ENCODE data around the gene STX16. TPM values are rescaled to one million over a fixed set of nuclear protein-coding genes. Genes with fewer than 3 reads are reported as not detected.

STX16 gene
- total RNA-seq, 3 donors from 2014 or later = 42.2 to 70.4 (median 43.1) TPM

DNA sequence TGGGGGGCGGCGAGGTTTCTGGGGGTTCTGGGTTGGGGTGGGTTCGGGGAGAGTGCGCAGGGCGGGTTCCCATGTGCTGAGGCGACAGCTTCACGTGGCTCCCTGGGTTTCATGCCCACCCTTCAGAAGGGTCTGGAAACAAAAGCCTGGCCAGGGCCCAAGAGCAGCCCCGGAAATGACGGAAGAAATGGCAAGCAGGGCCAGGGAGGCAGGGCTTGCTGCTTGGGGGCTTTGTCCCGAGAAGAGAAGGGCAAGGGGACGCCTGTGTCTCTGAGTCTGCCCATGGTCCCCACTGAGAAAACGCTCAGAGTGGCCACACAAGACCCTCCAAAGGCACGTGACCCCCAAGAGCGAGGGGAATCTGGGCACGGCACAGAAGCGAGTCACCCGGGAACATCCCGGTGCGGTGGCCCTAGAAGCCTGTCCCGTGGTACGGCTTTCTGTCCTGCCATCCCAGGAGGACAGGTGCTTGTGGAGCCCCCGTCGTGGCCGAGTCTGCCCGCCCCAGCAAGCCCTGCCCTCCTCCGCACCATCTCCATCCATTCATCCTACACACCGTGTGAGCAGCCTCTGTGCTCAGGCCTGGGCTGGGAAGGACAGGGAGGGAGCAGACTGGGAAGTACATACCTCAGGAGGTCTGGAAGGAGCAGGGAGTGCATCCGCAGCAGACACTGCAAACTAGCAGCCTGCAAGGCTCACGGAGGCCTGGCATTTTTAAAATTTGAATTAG is 50.5 kb downstream of the STX16 start:
- ATAC-seq (no peak), DNase-seq (no peak)
- Histone ChIP-seq H3K4me3 (no peak overlapping the region), H3K9me3 (no peaks in the 10 kb centered on the region), H3K36me3 (ENCODE audit: low read depth) (no peaks in the 10 kb centered on the region), H3K4me1 (ENCODE audit: low read depth) (no peaks in the 10 kb centered on the region)
- intact Hi-C loops (cut with DNase I, micrococcal nuclease) = no loop called here
- TF ChIP-seq, protein P1, sequence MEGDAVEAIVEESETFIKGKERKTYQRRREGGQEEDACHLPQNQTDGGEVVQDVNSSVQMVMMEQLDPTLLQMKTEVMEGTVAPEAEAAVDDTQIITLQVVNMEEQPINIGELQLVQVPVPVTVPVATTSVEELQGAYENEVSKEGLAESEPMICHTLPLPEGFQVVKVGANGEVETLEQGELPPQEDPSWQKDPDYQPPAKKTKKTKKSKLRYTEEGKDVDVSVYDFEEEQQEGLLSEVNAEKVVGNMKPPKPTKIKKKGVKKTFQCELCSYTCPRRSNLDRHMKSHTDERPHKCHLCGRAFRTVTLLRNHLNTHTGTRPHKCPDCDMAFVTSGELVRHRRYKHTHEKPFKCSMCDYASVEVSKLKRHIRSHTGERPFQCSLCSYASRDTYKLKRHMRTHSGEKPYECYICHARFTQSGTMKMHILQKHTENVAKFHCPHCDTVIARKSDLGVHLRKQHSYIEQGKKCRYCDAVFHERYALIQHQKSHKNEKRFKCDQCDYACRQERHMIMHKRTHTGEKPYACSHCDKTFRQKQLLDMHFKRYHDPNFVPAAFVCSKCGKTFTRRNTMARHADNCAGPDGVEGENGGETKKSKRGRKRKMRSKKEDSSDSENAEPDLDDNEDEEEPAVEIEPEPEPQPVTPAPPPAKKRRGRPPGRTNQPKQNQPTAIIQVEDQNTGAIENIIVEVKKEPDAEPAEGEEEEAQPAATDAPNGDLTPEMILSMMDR (IDR thresholded peaks at IDR 0.05) = no peak

DNA sequence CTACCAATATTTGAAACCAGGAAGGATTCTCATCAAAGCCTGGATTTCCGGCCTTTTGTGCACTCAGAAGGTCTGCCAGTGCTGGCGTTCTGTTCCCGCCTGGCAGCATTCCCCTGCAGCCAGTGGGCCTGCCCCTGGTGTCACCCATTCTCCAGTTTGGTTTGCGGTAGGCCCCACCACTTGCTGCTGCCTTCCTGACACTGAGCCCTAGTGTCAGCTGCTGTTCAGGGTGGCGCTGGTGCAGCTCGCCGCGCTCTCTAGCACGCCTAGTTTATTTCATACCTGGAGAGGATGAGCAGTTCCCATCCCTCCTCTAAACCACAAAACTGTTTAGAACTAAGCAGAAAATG is 51.1 kb downstream of the STX16 start:
- intact Hi-C loops (cut with DNase I, micrococcal nuclease) = no loop called here
- Histone ChIP-seq H3K4me3 (no peak overlapping the region), H3K9me3 (no peaks in the 10 kb centered on the region), H3K4me1 (ENCODE audit: low read depth) (no peaks in the 10 kb centered on the region), H3K36me3 (ENCODE audit: low read depth) (no peaks in the 10 kb centered on the region)
- TF ChIP-seq, protein P1 (IDR thresholded peaks at IDR 0.05) = no peak
- DNase-seq = no peak
- no peak for ATAC-seq

DNA sequence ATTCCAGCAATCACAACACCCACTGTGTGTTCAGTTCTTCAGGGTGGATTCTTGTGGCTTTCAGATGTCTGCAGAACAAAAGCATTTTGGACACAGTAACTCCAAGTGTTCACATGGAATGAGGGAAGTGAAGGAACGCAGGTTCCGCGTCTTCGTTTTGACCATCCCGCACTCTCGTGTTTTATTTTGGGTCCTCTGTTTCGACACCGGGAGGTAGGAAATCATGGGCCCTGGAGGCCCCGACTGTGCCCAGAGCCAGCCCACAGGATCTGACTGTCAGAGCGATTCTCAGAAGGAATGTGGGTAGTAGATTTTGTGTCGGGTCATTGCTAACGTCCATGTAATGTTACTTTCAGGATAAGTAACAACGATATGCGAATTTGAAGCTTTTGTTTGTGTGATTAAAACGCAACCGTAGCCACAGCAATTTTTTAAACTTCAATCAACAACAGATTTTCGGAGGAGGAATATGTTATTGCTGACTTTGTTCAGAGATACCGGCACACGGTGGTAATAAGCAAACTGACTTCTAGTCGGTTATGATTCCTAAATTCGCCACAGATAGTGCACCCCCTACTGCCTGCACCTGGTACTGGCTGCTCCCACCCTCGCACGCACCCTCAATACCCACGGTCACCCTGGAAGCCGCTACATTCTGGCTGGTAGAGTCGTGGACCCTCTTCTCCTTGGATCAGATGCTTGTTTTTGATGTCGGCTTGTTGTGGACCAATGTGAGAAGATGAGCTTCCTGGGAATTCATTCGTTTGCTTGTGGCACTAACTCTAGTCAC is 52.0 kb downstream of the STX16 start:
- no peaks in the 10 kb centered on the region for H3K36me3 ChIP-seq (ENCODE audit: low read depth)
- DNase-seq = no peak
- H3K4me3 ChIP-seq = no peak overlapping the region
- no peaks in the 10 kb centered on the region for H3K9me3 ChIP-seq
- intact Hi-C loops (cut with DNase I, micrococcal nuclease) = no loop called here
- no peaks in the 10 kb centered on the region for H3K4me1 ChIP-seq (ENCODE audit: low read depth)
- TF ChIP-seq, protein P1 (IDR thresholded peaks at IDR 0.05) = no peak
- ATAC-seq = no peak

DNA sequence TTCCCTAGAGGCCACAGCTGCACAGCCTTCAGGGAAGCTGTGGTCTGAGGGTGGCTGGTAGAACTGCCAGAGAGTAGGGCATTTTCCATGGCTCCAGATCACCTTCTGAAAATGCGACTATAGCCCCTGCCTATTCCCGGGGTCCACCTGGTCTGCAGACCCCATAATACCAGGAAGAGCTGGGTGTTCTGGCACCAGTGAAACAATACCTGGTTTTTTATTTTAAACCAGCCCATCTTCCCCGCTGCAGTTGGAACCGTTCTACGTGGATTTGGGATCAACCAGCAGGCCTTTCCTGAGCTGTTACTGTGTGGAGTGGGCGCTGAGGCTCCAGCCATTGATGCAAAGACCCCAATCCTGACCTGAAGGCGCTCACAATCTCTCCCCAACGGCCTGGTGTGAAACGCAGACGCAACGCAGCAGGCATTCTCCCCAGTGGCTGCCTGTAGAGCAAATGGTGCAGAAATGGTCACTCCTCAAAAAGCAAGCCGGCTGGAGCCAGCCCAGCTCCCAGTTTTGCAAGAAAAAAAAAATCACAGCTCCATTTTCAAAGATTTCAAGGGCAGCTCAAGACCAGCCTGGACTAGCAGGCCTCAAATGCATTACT is 52.8 kb downstream of the STX16 start:
- ATAC-seq (no peak), DNase-seq (no peak)
- Histone ChIP-seq H3K36me3 (ENCODE audit: low read depth) (no peaks in the 10 kb centered on the region), H3K4me1 (ENCODE audit: low read depth) (no peaks in the 10 kb centered on the region), H3K9me3 (no peaks in the 10 kb centered on the region), H3K4me3 (no peak overlapping the region)
- TF ChIP-seq, protein P1 (IDR thresholded peaks at IDR 0.05) = no peak
- intact Hi-C loops (cut with DNase I, micrococcal nuclease) = no loop called here

DNA sequence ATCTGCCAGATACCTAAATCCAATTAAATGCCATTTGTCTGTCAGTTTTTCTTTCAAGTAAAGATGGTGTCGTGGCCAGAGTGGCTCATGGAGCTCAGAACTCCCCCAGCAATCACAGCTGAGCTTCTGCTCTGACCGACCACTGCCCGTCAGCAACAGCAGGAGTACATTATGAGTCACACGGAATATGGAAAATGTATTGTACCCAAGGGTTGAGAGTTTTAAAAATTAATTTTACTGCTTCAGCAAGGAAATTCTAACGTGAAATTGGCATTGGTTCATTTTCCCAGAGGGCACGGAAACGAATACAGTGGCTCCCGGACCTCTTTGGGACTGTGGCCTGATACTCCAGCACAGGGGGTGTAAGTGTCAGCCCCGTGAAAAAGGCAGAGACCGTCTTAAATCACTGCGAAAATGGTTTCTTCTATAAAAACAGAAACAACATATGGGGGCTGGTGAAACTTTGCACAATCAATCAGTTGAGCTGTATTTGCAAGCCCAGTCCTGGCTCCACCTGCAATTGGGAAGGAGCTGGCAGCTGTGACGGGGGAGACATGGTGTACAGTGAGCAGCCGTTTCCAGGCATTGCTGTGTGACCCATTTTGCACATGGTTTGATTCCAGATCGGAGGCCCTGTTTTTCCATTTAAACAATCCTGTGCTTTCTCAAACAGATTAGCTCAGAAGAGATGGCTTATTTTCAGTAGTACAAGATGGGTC is 54.3 kb downstream of the STX16 start:
- Histone ChIP-seq H3K36me3 (ENCODE audit: low read depth) (no peaks in the 10 kb centered on the region), H3K9me3 (no peaks in the 10 kb centered on the region), H3K4me3 (no peak overlapping the region), H3K4me1 (ENCODE audit: low read depth) (no peaks in the 10 kb centered on the region)
- ATAC-seq (no peak), DNase-seq (no peak)
- TF ChIP-seq, protein P1 (IDR thresholded peaks at IDR 0.05) = no peak
- intact Hi-C loops (cut with DNase I, micrococcal nuclease) = no loop called here
